Measurements from ENCODE around the gene CHMP6.

DNA sequence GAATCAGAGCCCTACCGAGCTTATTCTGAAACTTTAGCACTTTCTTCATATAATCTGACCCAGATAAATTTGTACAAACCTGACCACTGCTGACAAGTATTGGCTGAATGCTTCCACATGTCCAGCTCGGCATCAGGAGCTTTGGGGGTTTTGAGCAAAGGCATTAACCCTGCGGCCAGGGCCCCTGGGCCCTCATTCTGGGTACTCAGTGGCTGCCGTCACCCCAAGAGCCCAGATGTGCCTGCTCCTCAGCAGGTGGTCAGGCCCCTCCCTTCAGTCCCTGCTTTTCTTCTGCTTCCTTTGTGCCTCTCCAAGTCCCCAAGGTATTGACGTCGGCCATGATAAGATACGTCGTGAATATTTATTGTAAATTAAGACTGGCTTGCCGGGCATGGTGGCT, 47.3 kb upstream of the CHMP6 start:
- TF ChIP-seq, protein P1, sequence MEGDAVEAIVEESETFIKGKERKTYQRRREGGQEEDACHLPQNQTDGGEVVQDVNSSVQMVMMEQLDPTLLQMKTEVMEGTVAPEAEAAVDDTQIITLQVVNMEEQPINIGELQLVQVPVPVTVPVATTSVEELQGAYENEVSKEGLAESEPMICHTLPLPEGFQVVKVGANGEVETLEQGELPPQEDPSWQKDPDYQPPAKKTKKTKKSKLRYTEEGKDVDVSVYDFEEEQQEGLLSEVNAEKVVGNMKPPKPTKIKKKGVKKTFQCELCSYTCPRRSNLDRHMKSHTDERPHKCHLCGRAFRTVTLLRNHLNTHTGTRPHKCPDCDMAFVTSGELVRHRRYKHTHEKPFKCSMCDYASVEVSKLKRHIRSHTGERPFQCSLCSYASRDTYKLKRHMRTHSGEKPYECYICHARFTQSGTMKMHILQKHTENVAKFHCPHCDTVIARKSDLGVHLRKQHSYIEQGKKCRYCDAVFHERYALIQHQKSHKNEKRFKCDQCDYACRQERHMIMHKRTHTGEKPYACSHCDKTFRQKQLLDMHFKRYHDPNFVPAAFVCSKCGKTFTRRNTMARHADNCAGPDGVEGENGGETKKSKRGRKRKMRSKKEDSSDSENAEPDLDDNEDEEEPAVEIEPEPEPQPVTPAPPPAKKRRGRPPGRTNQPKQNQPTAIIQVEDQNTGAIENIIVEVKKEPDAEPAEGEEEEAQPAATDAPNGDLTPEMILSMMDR (IDR thresholded peaks at IDR 0.05), result no peak
- TF ChIP-seq POLR2A (IDR thresholded peaks at IDR 0.05), result no peak

All from esophagus squamous epithelium (tissue), 4 donors.